Body of pancreas (tissue), 4 donors: ENCODE measurements around the gene NFKB1. TPM values are rescaled to one million over a fixed set of nuclear protein-coding genes. Genes with fewer than 3 reads are reported as not detected.

Source experiments
- ATAC-seq: fragments of 150-250 bp; one replicate; pipeline ENCODE4 v1.9.1; 2016
- DNase-seq, 4 donors: peaks; one replicate each; pipeline ENCODE4 v3.0.0-alpha.2; 2019
- H3K27ac ChIP-seq, 4 donors: fragments of 200-600 bp; sonication (generic); 1 replicate in 3 of 4; 2 replicates in 1 of 4; pipeline versions ENCODE4 v1.5.1 to v1.6.1; 2016 to 2019; ENCODE audit warnings: mild to moderate bottlenecking in 1 of 4, mixed read lengths in 1 of 4, moderate library complexity in 1 of 4
- H3K27me3 ChIP-seq, 2 donors: fragments of 200-600 bp; sonication (generic); one replicate each; pipeline ENCODE4 v1.6.0; 2016; ENCODE audit warnings: mild to moderate bottlenecking in 1 of 2
- H3K36me3 ChIP-seq, 2 donors: fragments of 200-600 bp; sonication (generic); replicated peaks in 1 of 2; 2 replicates each; pipeline ENCODE4 v1.5.1; 2016; ENCODE audit warnings: low read depth in 2 of 2; ENCODE audit not compliant: insufficient read depth in 1 of 2
- H3K4me1 ChIP-seq: fragments of 200-600 bp; sonication (generic); one replicate; pipeline ENCODE4 v1.6.0; 2016
- H3K4me3 ChIP-seq, 2 donors: fragments of 200-600 bp; sonication (generic); 1 replicate in 1 of 2; 2 replicates in 1 of 2; pipeline ENCODE4 v1.5.1; 2016 to 2019
- H3K9me3 ChIP-seq, 3 donors: fragments of 200-600 bp; sonication (generic); 1 replicate in 2 of 3; 2 replicates in 1 of 3; pipeline ENCODE4 v1.5.1; 2016
- POLR2A ChIP-seq, 3 donors: fragments of 450-650 bp; IDR thresholded peaks; one replicate each; pipeline ENCODE4 v1.6.1; 2016; ENCODE audit warnings: antibody characterized with exemption in 3 of 3, mild to moderate bottlenecking in 2 of 3
- WGBS, 2 donors: methylation state at CpG; one replicate each; pipeline ENCODE4 v1.1.5; 2017; 5-methylcytosine and 5-hydroxymethylcytosine counted together
- intact Hi-C: fragments of 100-400 bp; cut with DNase I; formaldehyde crosslinking; loops from one replicate; pipeline ENCODE4 v1.15.1; 2023
- total RNA-seq, 2 donors: library from RNA; depleted of rRNA; stranded (reverse); fragments of >200 nt; gene quantifications; one replicate each; pipeline ENCODE4 v1.1.0, GENCODE V29; 2016
- TF ChIP-seq, protein P1 (sequence below), 7 experiments: fragments of 450-650 bp in 4 of 7; fragments of 200-600 bp in 3 of 7; sonication (generic) in 3 of 7; IDR thresholded peaks; one replicate each; pipeline ENCODE4 v1.5.1; 2016 to 2019; ENCODE audit warnings: antibody characterized with exemption in 7 of 7

Gene NFKB1
- total RNA-seq, 2 donors from 2014 or later: 14.5 to 20.5 TPM

DNA sequence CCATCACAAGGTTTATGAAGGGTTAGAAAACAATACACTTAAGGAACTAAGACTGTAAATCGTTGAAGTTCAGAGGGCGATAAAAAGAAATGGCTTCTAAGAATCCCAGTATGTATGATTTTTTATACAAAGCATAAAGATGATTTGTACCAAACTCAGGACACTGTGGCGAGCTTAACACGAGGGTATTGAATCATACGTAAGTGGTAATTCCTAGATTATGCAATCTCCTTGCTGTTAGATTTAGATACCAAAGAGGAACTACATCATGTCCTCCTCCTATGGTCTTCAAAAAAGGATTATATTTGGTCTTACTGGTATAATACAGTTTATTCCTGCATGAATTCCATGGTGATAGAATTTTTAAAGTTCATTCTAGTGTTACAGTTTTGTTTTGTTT is 23.9 kb downstream of the NFKB1 start:
- DNase-seq (no peak), ATAC-seq (no peak)
- peaks cover 26% of the 10 kb centered on the region for H3K4me1 ChIP-seq
- no peaks in the 10 kb centered on the region for H3K36me3 ChIP-seq
- 81 to 91% methylated on average over 5 of the region's 5 CpGs for WGBS, 2 donors
- H3K9me3 ChIP-seq: no peaks in the 10 kb centered on the region
- TF ChIP-seq POLR2A (IDR thresholded peaks at IDR 0.05): no peak
- TF ChIP-seq, protein P1, sequence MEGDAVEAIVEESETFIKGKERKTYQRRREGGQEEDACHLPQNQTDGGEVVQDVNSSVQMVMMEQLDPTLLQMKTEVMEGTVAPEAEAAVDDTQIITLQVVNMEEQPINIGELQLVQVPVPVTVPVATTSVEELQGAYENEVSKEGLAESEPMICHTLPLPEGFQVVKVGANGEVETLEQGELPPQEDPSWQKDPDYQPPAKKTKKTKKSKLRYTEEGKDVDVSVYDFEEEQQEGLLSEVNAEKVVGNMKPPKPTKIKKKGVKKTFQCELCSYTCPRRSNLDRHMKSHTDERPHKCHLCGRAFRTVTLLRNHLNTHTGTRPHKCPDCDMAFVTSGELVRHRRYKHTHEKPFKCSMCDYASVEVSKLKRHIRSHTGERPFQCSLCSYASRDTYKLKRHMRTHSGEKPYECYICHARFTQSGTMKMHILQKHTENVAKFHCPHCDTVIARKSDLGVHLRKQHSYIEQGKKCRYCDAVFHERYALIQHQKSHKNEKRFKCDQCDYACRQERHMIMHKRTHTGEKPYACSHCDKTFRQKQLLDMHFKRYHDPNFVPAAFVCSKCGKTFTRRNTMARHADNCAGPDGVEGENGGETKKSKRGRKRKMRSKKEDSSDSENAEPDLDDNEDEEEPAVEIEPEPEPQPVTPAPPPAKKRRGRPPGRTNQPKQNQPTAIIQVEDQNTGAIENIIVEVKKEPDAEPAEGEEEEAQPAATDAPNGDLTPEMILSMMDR (IDR thresholded peaks at IDR 0.05): no peak
- intact Hi-C loops: no loop called here
- no peaks in the 10 kb centered on the region for H3K27me3 ChIP-seq
- H3K4me3 ChIP-seq: no peak overlapping the region
- no peak overlapping the region for H3K27ac ChIP-seq

DNA sequence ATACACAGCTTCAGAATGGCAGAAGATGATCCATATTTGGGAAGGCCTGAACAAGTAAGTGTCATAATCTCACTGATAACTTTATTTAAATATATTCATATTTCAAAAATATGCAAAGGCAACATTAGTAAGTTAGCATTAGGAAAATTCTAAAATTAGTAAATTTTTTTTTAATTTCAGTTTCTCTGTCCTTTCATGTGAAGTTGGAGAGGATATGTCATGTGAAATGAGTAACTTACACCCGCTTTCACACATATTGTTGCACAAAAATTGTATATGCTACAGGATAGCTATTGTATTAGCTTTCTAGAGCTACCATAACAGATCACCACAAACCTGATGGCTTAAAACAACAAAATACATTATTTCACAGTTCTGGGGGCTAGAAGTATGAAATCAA is 24.3 kb downstream of the NFKB1 start:
- Histone ChIP-seq H3K27ac (no peak overlapping the region), H3K9me3 (no peaks in the 10 kb centered on the region), H3K36me3 (no peaks in the 10 kb centered on the region), H3K4me3 (no peak overlapping the region), H3K4me1 (peaks cover 23% of the 10 kb centered on the region), H3K27me3 (no peaks in the 10 kb centered on the region)
- ATAC-seq: no peak
- 91 to 100% methylated on average over 1 of the region's 1 CpG for WGBS, 2 donors
- intact Hi-C loops: no loop called here
- DNase-seq: no peak
- TF ChIP-seq POLR2A (IDR thresholded peaks at IDR 0.05): no peak
- TF ChIP-seq, protein P1 (IDR thresholded peaks at IDR 0.05): no peak

- intact Hi-C loops: no loop called here
- WGBS, 2 donors: 88 to 93% methylated on average over 4 of the region's 4 CpGs
- H3K36me3 ChIP-seq: no peaks in the 10 kb centered on the region
- ATAC-seq: no peak
- DNase-seq: no peak
- H3K9me3 ChIP-seq: no peaks in the 10 kb centered on the region
- TF ChIP-seq POLR2A (IDR thresholded peaks at IDR 0.05): no peak
- TF ChIP-seq, protein P1 (IDR thresholded peaks at IDR 0.05): no peak
- H3K4me3 ChIP-seq: no peak overlapping the region
- H3K27me3 ChIP-seq: no peaks in the 10 kb centered on the region
- peaks cover 21% of the 10 kb centered on the region for H3K4me1 ChIP-seq
- no peak overlapping the region for H3K27ac ChIP-seq
These were observed 25.4 kb downstream of the NFKB1 start for GRCh38 chr4:102526532-102526931.

GRCh38 chr4:102527695-102528283 is 26.6 kb downstream of the NFKB1 start:
- TF ChIP-seq, protein P1 (IDR thresholded peaks at IDR 0.05): no peak
- DNase-seq: no peak
- intact Hi-C loops: no loop called here
- WGBS, 2 donors: 80 to 82% methylated on average over 7 of the region's 7 CpGs
- peaks cover 10% of the 10 kb centered on the region for H3K4me1 ChIP-seq
- ATAC-seq: no peak
- no peak overlapping the region for H3K27ac ChIP-seq
- H3K4me3 ChIP-seq: no peak overlapping the region
- no peaks in the 10 kb centered on the region for H3K9me3 ChIP-seq
- H3K27me3 ChIP-seq: no peaks in the 10 kb centered on the region
- H3K36me3 ChIP-seq: no peaks in the 10 kb centered on the region

GRCh38 chr4:102529977-102530376 is 28.8 kb downstream of the NFKB1 start:
- TF ChIP-seq, protein P1 (IDR thresholded peaks at IDR 0.05): no peak
- TF ChIP-seq POLR2A (IDR thresholded peaks at IDR 0.05): no peak
- H3K27ac ChIP-seq: no peak overlapping the region
- no peaks in the 10 kb centered on the region for H3K36me3 ChIP-seq
- intact Hi-C loops: no loop called here
- no peaks in the 10 kb centered on the region for H3K27me3 ChIP-seq
- 63 to 75% methylated on average over 1 of the region's 1 CpG for WGBS, 2 donors
- no peaks in the 10 kb centered on the region for H3K9me3 ChIP-seq
- DNase-seq (no peak), ATAC-seq (no peak)
- no peaks in the 10 kb centered on the region for H3K4me1 ChIP-seq
- no peak overlapping the region for H3K4me3 ChIP-seq
